Osteocyte (in vitro differentiated cells): ENCODE measurements around the gene BANP. TPM values are rescaled to one million over a fixed set of nuclear protein-coding genes. Genes with fewer than 3 reads are reported as not detected.
"Not testable (repeated sequence)": the region's sequence is repeated elsewhere in the genome, so short reads cannot be mapped to it uniquely, and the experiment has no call there.

Experiments
- DNase-seq: peaks from one replicate; pipeline ENCODE4 v3.0.0; 2021; ENCODE audit warnings: mixed read lengths; ENCODE audit not compliant: unreplicated experiment; ENCODE audit errors: extremely low spot score
- H3K27ac Mint-ChIP-seq: one replicate; pipeline ENCODE4 v1.8.0; 2021; ENCODE audit warnings: mild to moderate bottlenecking, mixed read lengths; ENCODE audit not compliant: unreplicated experiment
- H3K27me3 Mint-ChIP-seq: one replicate; pipeline ENCODE4 v1.8.0; 2021; ENCODE audit warnings: mixed read lengths; ENCODE audit not compliant: unreplicated experiment
- H3K36me3 Mint-ChIP-seq: one replicate; pipeline ENCODE4 v1.8.0; 2021; ENCODE audit warnings: mixed read lengths; ENCODE audit not compliant: unreplicated experiment
- H3K4me1 Mint-ChIP-seq: one replicate; pipeline ENCODE4 v1.8.0; 2021; ENCODE audit warnings: mixed read lengths; ENCODE audit not compliant: unreplicated experiment
- H3K4me3 Mint-ChIP-seq: one replicate; pipeline ENCODE4 v1.8.0; 2021; ENCODE audit warnings: mild to moderate bottlenecking, moderate library complexity, mixed read lengths; ENCODE audit not compliant: unreplicated experiment
- H3K9me3 Mint-ChIP-seq: one replicate; pipeline ENCODE4 v1.8.0; 2021; ENCODE audit warnings: mixed read lengths; ENCODE audit not compliant: unreplicated experiment
- total RNA-seq: library from RNA; stranded (reverse); gene quantifications from 2 replicates; pipeline ENCODE4 v1.2.1, GENCODE V29; 2021
- TF ChIP-seq, protein P1 (sequence below): fragments of 200-600 bp; sonication (generic); IDR thresholded peaks from 2 replicates; pipeline ENCODE4 v1.5.0; 2021; ENCODE audit warnings: antibody characterized with exemption, mild to moderate bottlenecking, moderate library complexity

Gene BANP
- total RNA-seq, 1 donor from 2014 or later = 20.5 TPM

DNA sequence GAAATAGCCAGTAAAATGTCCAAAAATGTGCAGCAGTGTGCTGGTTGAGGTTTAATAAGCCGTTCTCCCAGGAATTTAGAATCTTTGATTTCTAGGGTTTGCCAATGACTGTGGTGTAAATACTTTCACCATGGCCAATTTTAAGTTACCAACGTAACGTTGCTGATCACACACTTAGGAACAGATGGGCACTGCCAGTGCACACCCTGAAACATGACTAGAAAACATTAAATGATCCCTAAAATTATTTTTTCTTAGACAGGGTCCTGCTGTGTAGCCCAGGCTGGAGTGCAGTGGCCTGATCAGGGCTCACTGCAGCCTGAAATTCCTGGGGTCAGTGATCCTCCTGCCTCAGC is 18.1 kb upstream of the BANP start:
- TF ChIP-seq, protein P1, sequence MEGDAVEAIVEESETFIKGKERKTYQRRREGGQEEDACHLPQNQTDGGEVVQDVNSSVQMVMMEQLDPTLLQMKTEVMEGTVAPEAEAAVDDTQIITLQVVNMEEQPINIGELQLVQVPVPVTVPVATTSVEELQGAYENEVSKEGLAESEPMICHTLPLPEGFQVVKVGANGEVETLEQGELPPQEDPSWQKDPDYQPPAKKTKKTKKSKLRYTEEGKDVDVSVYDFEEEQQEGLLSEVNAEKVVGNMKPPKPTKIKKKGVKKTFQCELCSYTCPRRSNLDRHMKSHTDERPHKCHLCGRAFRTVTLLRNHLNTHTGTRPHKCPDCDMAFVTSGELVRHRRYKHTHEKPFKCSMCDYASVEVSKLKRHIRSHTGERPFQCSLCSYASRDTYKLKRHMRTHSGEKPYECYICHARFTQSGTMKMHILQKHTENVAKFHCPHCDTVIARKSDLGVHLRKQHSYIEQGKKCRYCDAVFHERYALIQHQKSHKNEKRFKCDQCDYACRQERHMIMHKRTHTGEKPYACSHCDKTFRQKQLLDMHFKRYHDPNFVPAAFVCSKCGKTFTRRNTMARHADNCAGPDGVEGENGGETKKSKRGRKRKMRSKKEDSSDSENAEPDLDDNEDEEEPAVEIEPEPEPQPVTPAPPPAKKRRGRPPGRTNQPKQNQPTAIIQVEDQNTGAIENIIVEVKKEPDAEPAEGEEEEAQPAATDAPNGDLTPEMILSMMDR = no peak
- Mint-ChIP-seq H3K27me3 (no peaks in the 10 kb centered on the region), H3K27ac (no peak overlapping the region), H3K4me1 (peaks cover 8% of the 10 kb centered on the region), H3K36me3 (no peaks in the 10 kb centered on the region), H3K9me3 (no peaks in the 10 kb centered on the region), H3K4me3 (no peak overlapping the region)
- no peak for DNase-seq

DNA sequence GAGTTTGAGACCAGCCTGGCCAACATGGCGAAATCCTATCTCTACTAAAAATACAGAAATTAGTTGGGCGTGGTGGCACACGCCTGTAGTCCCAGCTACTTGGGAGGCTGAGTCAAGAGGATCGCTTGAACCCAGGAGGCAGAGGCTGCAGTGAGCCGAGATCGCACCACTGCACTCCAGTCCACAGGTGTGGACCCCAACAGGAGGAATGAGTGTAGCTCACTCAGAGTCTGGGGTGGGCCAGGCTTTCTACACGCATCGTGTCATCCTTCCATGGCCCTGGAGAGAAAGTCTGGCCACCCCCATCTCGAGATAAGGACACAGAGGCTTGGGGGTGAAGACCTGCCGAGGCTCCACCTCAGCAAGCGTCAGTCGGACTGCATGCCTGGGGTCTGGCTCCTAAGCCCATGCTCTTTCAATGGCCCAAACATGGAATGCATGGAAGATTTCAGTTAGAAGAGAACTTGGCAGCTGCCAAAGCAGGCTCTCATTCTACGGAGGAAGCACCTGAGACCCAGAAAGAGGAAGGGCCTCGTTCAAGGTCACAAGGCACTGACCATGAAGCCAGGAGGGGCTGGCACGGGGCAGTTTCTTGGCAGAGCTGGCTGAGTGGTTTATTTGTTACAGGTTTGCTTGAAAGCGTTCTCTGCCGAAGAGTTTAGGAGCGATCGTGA is 16.3 kb upstream of the BANP start:
- not testable (repeated sequence) for H3K27me3 Mint-ChIP-seq, H3K9me3 Mint-ChIP-seq, H3K27ac Mint-ChIP-seq, H3K4me1 Mint-ChIP-seq, DNase-seq, H3K36me3 Mint-ChIP-seq, H3K4me3 Mint-ChIP-seq

DNA sequence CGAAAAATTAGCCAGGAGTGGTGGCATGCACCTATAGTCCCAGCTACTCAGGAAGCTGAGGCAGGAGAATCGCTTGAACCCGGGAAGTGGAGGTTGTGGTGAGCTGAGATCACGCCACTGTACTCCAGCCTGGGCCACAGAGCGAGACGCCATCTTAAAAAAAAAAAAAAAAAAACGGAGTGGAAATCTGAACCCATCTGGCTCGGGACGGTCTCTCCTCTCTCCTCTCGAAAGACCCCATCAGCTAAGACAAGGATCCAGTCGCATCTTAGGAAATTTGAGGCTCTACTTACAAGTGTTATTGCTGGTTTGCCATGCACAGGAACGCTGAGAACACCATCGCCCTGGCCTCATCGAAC is 15.2 kb upstream of the BANP start:
- not testable (repeated sequence) for H3K27ac Mint-ChIP-seq, H3K4me3 Mint-ChIP-seq, DNase-seq, H3K36me3 Mint-ChIP-seq, H3K9me3 Mint-ChIP-seq, H3K27me3 Mint-ChIP-seq, H3K4me1 Mint-ChIP-seq

DNA sequence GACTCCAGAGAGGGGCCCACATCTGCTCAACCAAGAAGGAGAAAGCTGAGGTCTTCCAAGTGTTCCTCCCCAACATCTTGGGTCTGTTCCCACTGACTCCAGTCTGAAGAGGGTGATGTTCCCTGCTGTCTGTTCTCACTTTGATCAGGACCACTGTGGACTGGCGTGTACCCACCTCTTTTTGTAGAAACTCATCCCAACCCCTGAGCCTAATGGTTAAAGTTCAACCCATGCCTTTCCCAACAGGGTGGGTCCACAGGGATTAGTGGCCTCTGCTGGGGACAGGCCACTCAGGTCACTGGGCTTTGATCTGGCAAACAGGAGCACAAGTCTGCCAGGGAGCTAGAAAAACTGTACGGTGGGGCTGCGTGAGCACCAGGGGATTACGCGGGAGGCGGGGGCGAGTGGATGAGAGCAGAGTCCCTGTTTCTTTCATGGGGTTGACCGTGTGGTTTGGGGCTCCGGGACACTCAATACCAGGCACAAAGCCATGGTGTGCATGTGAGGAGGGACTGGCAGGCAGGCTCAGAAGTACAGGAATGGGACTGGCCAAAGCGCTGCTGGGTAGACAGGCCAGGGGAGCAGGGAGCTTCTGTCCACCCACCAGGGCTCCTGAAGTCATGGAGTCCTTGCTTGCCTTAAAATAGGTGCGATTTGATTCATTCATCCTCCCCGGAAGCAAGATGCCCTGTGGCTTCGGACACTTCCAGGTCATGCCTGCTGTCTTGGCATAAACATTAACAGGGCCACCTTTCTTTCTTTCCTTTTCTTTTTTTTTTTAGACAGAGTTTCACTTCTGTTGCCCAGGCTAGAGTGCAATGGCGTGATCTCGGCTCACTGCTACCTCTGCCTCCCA is 14.6 kb upstream of the BANP start, which contains the start of gene CA5A:
Gene CA5A (minus strand): TSS at position 155 of the 856 bp plus-strand sequence. CDS start 79 bp downstream, at position 76.
- H3K27ac Mint-ChIP-seq = no peak within 1 kb of the TSS
- no peak within 1 kb of the TSS for H3K4me3 Mint-ChIP-seq
- no peaks in the 10 kb centered on the region for H3K36me3 Mint-ChIP-seq
- H3K9me3 Mint-ChIP-seq = no peaks in the 10 kb centered on the region
- no peaks in the 10 kb centered on the region for H3K4me1 Mint-ChIP-seq
- TF ChIP-seq, protein P1 = no peak
- no peak for DNase-seq
- peaks cover 8% of the 10 kb centered on the region for H3K27me3 Mint-ChIP-seq

DNA sequence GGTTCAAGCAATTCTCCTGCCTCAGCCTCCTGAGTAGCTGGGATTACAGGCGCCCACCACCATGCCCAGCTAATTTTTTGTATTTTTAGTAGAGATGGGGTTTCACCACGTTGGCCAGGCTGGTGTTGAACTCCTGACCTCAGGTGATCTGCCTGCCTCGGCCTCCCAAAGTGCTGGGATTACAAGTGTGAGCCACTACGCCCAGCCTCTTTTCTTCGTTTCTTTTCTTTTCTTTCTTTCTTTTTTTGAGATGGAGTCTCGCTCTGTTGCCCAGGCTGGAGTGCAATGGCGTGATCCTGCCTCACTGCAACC is 14.0 kb upstream of the BANP start:
- not testable (repeated sequence) for H3K27ac Mint-ChIP-seq, H3K9me3 Mint-ChIP-seq, H3K27me3 Mint-ChIP-seq

DNA sequence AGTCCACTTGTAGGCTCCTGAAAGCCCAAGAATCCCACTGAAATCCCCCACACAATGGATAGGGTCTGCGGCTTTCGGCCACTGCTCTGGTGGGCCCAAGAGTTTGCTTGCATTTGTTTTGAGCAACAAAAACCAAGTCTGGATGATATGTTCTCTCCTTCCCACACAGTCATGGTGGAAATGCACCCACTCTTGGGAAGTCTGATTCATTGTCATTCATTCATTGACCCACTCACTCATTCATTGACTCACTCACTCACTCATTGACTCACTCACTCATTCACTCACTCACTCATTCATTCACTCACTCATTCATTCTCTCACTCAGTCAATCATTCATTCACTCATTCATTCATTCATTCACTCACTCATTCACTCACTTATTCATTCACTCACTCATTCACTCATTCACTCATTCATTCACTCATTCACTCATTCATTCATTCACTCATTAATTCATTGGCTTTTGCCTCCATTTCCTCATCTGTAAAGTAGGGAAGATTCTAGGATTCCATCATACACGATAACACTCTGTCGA is 12.8 kb upstream of the BANP start:
- Mint-ChIP-seq H3K9me3 (no peaks in the 10 kb centered on the region), H3K36me3 (no peaks in the 10 kb centered on the region), H3K4me1 (no peaks in the 10 kb centered on the region), H3K27ac (no peak overlapping the region), H3K27me3 (peaks cover 8% of the 10 kb centered on the region), H3K4me3 (no peak overlapping the region)
- no peak for DNase-seq
- TF ChIP-seq, protein P1 = no peak

More for the DNA sequence above, 14.0 kb upstream of the BANP start:
- H3K4me1 Mint-ChIP-seq, H3K36me3 Mint-ChIP-seq, H3K4me3 Mint-ChIP-seq, DNase-seq: not testable (repeated sequence)
